H1 (cell line): ENCODE results near the gene USP37. TPM values are rescaled to one million over a fixed set of nuclear protein-coding genes. Genes with fewer than 3 reads are reported as not detected.

Experiments
- MAFK ChIP-seq: IDR thresholded peaks from 2 replicates; pipeline ENCODE4 v1.6.1; 2012; ENCODE audit warnings: low read depth, mild to moderate bottlenecking, improper control_type of control experiment, low read length
- PHF8 ChIP-seq: fragments of 200-600 bp; sonication (generic); conservative IDR thresholded peaks from 2 replicates; pipeline ENCODE4 v1.7.1; 2012; ENCODE audit warnings: low read depth, mild to moderate bottlenecking, inconsistent platforms, low read length, moderate library complexity
- POLR2AphosphoS5 ChIP-seq: IDR thresholded peaks from 2 replicates; pipeline ENCODE4 v1.6.1; 2011; ENCODE audit warnings: low read depth, low read length
- polyA plus RNA-seq, 7 experiments: library from polyadenylated mRNA; depleted of rRNA in 3 of 7; stranded (reverse) in 5 of 7; unstranded in 2 of 7; fragments of >200 nt in 5 of 7; fragments of 200-250 nt in 2 of 7; gene quantifications; 1 replicate in 5 of 7; 2 replicates in 1 of 7; 4 replicates in 1 of 7; pipeline versions ENCODE4 v1.2.1 to v1.2.3, GENCODE V29; 2011 to 2013; ENCODE audit warnings: missing spikeins in 2 of 7, mixed read lengths in 2 of 7
- total RNA-seq: library from RNA; stranded (reverse); fragmentation: NEBNext Ultra II Directional; extraction: Animal tissue kit (Norgen Biotek cat#: 25700); gene quantifications from 2 replicates; pipeline ENCODE4 v1.2.1, GENCODE V29; 2021
- TF ChIP-seq, protein P1 (sequence below): IDR thresholded peaks from 2 replicates; pipeline ENCODE4 v1.6.1; 2012; ENCODE audit warnings: low read length, inconsistent platforms

Gene USP37
- total and polyA plus RNA-seq, 2 of the 8 experiments (the other 6 are each of a cell fraction or from before 2014, with no cell fraction given) = 3.8 to 29.1 TPM

DNA sequence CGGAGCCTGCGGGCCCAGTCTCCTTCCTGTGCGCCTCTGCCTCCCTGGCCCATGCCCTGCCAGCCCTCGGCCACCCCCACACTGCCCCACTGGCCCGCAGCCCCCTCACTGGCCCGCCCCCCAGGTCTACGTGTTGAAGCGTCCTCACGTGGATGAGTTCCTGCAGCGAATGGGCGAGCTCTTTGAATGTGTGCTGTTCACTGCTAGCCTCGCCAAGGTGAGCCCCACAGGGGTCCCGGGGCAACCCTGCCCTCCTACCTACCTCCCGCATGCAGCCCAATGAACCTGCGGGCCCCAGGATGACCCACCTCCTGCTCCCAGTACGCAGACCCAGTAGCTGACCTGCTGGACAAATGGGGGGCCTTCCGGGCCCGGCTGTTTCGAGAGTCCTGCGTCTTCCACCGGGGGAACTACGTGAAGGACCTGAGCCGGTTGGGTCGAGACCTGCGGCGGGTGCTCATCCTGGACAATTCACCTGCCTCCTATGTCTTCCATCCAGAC, 165.2 kb downstream of the USP37 start (continued):
- TF ChIP-seq, protein P1, sequence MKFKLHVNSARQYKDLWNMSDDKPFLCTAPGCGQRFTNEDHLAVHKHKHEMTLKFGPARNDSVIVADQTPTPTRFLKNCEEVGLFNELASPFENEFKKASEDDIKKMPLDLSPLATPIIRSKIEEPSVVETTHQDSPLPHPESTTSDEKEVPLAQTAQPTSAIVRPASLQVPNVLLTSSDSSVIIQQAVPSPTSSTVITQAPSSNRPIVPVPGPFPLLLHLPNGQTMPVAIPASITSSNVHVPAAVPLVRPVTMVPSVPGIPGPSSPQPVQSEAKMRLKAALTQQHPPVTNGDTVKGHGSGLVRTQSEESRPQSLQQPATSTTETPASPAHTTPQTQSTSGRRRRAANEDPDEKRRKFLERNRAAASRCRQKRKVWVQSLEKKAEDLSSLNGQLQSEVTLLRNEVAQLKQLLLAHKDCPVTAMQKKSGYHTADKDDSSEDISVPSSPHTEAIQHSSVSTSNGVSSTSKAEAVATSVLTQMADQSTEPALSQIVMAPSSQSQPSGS = no peak
- TF ChIP-seq MAFK (no peak), PHF8 (no peak), POLR2AphosphoS5 (no peak)
- TF ChIP-seq, all 59 proteins: peak for 0
